HG03439 (cell line): ENCODE data around the gene P2RY6.

Experiments used
- ATAC-seq: cut with Tn5 transposase; IDR thresholded peaks from one replicate; pipeline ENCODE4 v1.9.1; 2021; ENCODE audit warnings: mild to moderate bottlenecking, moderate library complexity; ENCODE audit not compliant: unreplicated experiment

The P2RY6 gene

GRCh38 chr11:73295241-73295995 lies 23.3 kb downstream of the P2RY6 start:
- ATAC-seq, result no peak

GRCh38 chr11:73295996-73296318 lies 23.8 kb downstream of the P2RY6 start:
- no peak for ATAC-seq

DNA sequence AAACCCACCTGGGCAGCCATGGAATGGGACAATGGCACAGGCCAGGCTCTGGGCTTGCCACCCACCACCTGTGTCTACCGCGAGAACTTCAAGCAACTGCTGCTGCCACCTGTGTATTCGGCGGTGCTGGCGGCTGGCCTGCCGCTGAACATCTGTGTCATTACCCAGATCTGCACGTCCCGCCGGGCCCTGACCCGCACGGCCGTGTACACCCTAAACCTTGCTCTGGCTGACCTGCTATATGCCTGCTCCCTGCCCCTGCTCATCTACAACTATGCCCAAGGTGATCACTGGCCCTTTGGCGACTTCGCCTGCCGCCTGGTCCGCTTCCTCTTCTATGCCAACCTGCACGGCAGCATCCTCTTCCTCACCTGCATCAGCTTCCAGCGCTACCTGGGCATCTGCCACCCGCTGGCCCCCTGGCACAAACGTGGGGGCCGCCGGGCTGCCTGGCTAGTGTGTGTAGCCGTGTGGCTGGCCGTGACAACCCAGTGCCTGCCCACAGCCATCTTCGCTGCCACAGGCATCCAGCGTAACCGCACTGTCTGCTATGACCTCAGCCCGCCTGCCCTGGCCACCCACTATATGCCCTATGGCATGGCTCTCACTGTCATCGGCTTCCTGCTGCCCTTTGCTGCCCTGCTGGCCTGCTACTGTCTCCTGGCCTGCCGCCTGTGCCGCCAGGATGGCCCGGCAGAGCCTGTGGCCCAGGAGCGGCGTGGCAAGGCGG lies 24.5 kb downstream of the P2RY6 start:
- no peak for ATAC-seq

- ATAC-seq, result no peak
Measured at GRCh38 chr11:73297231-73297590, 25.1 kb downstream of the P2RY6 start.

- ATAC-seq, result no peak
Measured at GRCh38 chr11:73297702-73298101, 25.6 kb downstream of the P2RY6 start.

DNA sequence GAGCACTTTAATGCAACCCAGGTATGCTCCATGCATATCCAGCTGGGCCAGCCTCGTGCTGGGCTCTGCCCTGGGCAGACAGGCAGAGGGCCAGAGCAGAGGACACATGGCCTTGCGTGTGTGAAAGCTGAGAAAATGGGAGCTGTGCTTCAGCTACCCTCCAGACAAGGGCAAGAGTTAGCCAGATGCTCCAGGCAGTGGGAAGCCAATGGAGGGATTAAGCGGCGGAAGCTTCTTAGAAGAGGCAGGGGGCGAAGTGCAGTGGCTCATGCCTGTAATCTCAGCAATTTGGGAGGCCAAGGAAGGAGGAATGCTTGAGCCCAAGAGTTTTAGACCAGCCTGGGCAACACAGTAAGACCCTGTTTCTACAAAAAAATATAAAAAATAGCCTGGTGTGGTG lies 26.1 kb downstream of the P2RY6 start:
- ATAC-seq, result no peak

DNA sequence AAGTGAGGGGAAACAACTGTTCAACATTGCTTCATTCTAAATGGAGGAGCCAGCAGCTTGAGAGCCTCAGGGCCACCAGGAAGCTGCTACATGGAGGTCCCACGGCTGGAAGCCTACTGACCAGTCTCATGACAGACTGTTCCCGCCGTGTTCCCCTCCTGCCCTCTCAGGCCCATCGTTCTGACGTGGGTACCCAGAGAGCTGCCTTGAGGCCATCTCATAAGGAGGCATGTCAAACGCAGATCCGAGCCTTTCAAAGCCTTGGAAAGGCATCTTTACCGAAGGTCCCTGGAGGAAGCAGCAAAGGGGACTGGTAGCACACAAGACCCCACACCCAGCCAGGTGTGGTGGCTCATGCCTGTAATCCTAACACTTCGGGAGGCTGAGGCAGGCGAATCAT lies 27.6 kb downstream of the P2RY6 start:
- no peak for ATAC-seq

DNA sequence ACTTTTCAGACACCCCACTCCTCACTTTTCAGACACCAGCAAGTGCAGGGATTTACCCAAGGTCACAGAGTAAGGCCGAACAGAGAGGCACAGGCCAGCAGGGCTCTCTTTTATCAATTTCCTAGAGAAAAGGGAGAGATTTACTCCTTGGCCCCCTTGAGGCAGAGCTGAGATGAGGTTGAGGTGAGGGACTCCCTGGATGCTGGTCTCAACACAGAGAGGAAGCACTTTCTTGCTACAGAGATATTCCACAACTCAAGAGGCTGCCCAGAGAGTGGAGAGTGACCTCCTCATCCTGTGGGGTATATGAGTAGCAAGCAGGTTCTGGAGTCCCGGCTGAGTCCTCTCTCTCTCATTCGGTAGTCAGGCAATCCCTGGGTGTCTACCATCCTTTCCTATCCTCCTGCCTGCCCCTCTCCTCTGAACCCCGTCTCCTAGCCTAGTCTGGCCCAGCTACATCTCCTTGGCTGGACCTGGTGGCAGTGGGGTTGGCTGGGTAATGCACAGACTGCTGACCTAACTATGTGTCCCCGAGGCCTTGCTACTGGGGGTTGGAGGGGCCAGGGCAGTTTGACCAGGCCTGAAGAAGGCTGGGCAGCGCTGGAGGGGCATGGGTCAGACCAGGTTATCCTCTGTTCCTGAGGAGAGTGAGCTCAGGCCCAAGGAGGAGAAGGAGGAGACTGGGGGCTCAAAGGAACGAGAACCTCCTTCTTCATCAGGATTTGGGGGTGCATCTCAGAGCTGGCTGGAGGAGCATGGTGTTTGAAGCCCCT lies 34.1 kb downstream of the P2RY6 start:
- no peak for ATAC-seq

DNA sequence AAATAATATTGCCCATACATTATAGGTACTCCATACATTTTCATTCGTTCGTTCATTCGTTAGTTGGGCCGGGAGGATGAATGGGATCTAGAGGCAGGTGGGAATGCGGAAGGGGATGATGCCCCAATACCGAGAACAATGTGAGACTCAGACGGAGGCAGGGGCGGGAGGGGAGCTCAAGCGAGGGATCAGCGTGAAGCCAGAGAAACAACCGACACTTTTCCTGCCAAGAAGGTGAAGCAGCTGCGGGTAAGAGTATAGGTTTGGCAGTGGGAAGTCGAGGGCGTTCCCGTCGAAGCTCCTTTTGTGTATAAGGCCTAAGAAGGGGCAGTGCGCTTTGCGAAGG lies 34.8 kb downstream of the P2RY6 start:
- ATAC-seq, result no peak

- peak; percentile 58 for ATAC-seq
Measured at GRCh38 chr11:73307323-73308002, 35.3 kb downstream of the P2RY6 start.

DNA sequence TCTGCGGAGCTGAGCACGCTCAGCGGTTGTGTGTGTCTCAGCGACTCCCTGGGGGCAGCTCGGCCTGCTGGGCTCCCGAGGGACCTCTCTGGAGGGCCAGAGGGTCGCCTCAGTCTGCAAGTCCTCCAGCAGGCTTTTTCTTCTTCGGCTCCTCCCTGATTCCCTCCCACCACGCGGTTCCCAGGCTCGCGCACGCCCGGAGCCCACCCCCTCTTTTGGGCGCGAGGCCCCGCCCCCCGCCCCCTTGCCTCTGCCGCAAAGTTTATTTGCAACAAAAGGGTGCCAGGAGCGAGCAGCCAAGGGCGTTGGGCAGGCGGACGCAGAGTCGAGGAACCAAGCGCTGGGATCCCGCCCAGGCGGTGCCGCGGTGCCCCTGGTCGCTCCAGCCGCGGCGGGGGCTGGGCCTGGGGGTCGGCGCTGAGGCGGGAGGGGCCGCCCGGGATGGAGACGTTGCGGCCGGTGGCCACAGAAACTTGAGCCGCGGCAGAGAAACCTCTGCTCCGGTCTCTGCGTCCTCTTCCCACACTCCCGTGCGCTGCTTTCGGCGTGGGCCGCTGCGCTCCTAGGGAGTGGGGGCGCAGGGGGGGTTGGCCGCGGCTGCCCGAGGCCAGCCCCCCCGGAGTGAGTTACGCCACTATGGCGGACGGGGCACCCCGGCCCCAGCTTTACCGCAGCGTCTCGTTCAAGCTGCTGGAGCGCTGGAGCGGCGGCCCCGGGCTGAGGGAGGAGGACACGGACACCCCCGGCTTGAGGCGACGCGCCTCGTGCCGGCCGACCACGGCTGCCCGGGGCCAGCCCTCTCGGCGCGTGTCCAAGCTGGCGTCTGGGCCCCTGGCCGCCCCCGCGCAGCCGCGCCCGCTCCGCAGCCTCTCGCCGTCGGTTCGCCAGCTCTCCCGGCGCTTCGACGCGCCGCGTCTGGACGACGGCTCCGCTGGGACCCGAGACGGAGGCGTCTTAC lies 36.1 kb downstream of the P2RY6 start, which contains the start of gene ARHGEF17:
Gene ARHGEF17 (plus strand): TSS at position 274 of the 958 bp plus-strand sequence. CDS start 363 bp downstream, at position 637.
- peak; percentile 27 for ATAC-seq

GRCh38 chr11:73308961-73309919 lies 37.1 kb downstream of the P2RY6 start:
- ATAC-seq, result no peak

- ATAC-seq, result no peak
Measured at GRCh38 chr11:73310076-73310475, 37.9 kb downstream of the P2RY6 start.

GRCh38 chr11:73310661-73311393 lies 38.7 kb downstream of the P2RY6 start:
- ATAC-seq, result no peak

GRCh38 chr11:73311394-73311869 lies 39.3 kb downstream of the P2RY6 start:
- ATAC-seq, result no peak

DNA sequence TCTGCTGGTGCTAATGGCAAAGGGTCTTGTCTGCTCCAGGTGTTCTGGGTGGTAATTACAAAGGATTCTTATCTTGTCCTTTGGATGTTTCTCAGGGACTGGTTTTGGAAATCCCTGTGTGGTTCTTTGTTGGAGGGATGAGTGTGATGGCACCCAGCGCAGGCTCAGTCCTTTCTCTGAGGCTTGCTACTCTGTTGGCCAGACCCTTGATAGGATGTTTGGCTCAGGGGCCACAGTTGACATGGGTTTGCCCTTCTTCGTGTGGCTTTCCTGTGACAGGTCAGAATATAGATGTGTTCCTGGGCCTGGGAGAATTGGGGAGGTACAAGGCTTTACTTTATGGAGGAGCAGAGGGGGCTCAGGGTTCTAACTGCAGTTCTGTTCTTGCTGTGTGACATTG lies 39.9 kb downstream of the P2RY6 start:
- no peak for ATAC-seq

GRCh38 chr11:73312851-73313327 lies 40.8 kb downstream of the P2RY6 start:
- ATAC-seq, result no peak

DNA sequence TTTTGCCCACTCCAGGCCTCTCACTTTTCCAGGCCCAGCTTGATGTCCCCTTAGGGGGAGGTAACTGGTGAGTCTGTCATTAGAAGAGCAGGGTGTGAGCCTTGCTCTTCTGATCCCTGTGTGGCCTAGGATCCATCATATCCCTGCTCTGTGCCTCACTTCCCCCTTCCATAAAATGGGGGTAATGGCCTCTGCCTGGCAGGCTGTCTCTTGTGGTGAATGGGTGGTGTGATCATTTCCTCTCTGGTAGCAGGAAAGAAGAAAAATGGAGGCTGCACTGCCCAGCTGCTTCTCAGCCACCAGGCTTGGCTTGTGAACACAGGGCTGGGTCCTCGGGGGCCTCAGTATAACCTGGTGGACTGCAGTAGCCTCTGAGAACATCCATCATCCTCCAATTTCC lies 41.5 kb downstream of the P2RY6 start:
- ATAC-seq, result no peak
